ENCODE data around the gene ITGAL. TPM values are rescaled to one million over a fixed set of nuclear protein-coding genes. Genes with fewer than 3 reads are reported as not detected.

Gene ITGAL
- total and polyA plus RNA-seq, 2 of the 13 experiments (the other 11 are each of a cell fraction or from before 2014, with no cell fraction given): 0.86 to 1.2 TPM

DNA sequence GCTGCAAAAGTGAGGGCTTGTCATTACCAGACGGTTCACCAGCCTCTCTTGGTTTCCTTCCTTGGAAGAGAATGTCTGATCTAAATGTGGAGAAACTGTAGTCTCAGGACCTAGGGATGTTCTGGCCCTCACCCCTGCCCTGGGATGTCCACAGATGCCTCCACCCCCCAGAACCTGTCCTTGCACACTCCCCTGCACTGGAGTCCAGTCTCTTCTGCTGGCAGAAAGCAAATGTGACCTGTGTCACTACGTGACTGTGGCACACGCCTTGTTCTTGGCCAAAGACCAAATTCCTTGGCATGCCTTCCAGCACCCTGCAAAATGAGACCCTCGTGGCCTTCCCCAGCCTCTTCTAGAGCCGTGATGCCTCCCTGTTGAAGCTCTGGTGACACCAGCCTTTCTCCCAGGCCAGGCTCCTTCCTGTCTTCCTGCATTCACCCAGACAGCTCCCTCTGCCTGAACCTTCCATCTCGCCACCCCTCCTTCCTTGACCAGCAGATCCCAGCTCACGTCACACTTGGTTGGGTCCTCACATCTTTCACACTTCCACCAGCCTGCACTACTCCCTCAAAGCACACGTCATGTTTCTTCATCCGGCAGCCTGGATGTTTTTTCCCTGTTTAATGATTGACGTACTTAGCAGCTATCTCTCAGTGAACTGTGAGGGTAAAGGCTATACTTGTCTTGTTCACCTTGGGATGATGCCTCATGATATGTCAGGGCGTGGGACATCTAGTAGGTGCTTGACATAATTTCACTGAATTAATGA is 49.5 kb downstream of the ITGAL start (continued):
- TF ChIP-seq, protein P1, sequence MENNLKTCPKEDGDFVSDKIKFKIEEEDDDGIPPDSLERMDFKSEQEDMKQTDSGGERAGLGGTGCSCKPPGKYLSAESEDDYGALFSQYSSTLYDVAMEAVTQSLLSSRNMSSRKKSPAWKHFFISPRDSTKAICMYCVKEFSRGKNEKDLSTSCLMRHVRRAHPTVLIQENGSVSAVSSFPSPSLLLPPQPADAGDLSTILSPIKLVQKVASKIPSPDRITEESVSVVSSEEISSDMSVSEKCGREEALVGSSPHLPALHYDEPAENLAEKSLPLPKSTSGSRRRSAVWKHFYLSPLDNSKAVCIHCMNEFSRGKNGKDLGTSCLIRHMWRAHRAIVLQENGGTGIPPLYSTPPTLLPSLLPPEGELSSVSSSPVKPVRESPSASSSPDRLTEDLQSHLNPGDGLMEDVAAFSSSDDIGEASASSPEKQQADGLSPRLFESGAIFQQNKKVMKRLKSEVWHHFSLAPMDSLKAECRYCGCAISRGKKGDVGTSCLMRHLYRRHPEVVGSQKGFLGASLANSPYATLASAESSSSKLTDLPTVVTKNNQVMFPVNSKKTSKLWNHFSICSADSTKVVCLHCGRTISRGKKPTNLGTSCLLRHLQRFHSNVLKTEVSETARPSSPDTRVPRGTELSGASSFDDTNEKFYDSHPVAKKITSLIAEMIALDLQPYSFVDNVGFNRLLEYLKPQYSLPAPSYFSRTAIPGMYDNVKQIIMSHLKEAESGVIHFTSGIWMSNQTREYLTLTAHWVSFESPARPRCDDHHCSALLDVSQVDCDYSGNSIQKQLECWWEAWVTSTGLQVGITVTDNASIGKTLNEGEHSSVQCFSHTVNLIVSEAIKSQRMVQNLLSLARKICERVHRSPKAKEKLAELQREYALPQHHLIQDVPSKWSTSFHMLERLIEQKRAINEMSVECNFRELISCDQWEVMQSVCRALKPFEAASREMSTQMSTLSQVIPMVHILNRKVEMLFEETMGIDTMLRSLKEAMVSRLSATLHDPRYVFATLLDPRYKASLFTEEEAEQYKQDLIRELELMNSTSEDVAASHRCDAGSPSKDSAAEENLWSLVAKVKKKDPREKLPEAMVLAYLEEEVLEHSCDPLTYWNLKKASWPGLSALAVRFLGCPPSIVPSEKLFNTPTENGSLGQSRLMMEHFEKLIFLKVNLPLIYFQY (CRISPR knock-in tag; IDR thresholded peaks at IDR 0.05; ENCODE audit: borderline replicate concordance): no peak
- TF ChIP-seq ARNTL (CRISPR knock-in tag; IDR thresholded peaks at IDR 0.05): peak; percentile 61
- no peak for TF ChIP-seq ZFAT (CRISPR knock-in tag; conservative IDR thresholded peaks at IDR 0.05)
- no peak for TF ChIP-seq ZNF121 (CRISPR knock-in tag; IDR thresholded peaks at IDR 0.05)
- TF ChIP-seq ZBTB25 (CRISPR knock-in tag; IDR thresholded peaks at IDR 0.05): no peak
- no peak for TF ChIP-seq ZNF788 (CRISPR knock-in tag; IDR thresholded peaks at IDR 0.05; ENCODE audit: borderline replicate concordance)
- no peak for TF ChIP-seq TOPORS (CRISPR knock-in tag; IDR thresholded peaks at IDR 0.05)
- TF ChIP-seq, protein P2, sequence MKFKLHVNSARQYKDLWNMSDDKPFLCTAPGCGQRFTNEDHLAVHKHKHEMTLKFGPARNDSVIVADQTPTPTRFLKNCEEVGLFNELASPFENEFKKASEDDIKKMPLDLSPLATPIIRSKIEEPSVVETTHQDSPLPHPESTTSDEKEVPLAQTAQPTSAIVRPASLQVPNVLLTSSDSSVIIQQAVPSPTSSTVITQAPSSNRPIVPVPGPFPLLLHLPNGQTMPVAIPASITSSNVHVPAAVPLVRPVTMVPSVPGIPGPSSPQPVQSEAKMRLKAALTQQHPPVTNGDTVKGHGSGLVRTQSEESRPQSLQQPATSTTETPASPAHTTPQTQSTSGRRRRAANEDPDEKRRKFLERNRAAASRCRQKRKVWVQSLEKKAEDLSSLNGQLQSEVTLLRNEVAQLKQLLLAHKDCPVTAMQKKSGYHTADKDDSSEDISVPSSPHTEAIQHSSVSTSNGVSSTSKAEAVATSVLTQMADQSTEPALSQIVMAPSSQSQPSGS (CRISPR knock-in tag; IDR thresholded peaks at IDR 0.05): 0 out of 2 replicates have a peak, but pooled peaks have one; percentile 12
- TF ChIP-seq ZBTB20 (CRISPR knock-in tag; IDR thresholded peaks at IDR 0.05; ENCODE audit: borderline replicate concordance, low read depth): no peak
- TF ChIP-seq HNF4A (CRISPR knock-in tag; IDR thresholded peaks at IDR 0.05): peak; percentile 16; the same call in 1 of the 2 replicates
- no peak for TF ChIP-seq ZFP36L1 (CRISPR knock-in tag; IDR thresholded peaks at IDR 0.05)
- TF ChIP-seq MTA3 (CRISPR knock-in tag; IDR thresholded peaks at IDR 0.05): no peak
- no peak for TF ChIP-seq REL (CRISPR knock-in tag; conservative IDR thresholded peaks at IDR 0.05)
- peak; percentile 73; the same call in 1 of the 2 replicates for TF ChIP-seq NR0B2 (CRISPR knock-in tag; IDR thresholded peaks at IDR 0.05)
- TF ChIP-seq, protein P3, sequence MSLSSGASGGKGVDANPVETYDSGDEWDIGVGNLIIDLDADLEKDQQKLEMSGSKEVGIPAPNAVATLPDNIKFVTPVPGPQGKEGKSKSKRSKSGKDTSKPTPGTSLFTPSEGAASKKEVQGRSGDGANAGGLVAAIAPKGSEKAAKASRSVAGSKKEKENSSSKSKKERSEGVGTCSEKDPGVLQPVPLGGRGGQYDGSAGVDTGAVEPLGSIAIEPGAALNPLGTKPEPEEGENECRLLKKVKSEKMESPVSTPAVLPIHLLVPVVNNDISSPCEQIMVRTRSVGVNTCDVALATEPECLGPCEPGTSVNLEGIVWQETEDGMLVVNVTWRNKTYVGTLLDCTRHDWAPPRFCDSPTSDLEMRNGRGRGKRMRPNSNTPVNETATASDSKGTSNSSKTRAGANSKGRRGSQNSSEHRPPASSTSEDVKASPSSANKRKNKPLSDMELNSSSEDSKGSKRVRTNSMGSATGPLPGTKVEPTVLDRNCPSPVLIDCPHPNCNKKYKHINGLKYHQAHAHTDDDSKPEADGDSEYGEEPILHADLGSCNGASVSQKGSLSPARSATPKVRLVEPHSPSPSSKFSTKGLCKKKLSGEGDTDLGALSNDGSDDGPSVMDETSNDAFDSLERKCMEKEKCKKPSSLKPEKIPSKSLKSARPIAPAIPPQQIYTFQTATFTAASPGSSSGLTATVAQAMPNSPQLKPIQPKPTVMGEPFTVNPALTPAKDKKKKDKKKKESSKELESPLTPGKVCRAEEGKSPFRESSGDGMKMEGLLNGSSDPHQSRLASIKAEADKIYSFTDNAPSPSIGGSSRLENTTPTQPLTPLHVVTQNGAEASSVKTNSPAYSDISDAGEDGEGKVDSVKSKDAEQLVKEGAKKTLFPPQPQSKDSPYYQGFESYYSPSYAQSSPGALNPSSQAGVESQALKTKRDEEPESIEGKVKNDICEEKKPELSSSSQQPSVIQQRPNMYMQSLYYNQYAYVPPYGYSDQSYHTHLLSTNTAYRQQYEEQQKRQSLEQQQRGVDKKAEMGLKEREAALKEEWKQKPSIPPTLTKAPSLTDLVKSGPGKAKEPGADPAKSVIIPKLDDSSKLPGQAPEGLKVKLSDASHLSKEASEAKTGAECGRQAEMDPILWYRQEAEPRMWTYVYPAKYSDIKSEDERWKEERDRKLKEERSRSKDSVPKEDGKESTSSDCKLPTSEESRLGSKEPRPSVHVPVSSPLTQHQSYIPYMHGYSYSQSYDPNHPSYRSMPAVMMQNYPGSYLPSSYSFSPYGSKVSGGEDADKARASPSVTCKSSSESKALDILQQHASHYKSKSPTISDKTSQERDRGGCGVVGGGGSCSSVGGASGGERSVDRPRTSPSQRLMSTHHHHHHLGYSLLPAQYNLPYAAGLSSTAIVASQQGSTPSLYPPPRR (CRISPR knock-in tag; IDR thresholded peaks at IDR 0.05; ENCODE audit: borderline replicate concordance): peak; percentile 80; the same call in 1 of the 2 replicates
